ENCODE measurements around the gene FBXL14.

DNA sequence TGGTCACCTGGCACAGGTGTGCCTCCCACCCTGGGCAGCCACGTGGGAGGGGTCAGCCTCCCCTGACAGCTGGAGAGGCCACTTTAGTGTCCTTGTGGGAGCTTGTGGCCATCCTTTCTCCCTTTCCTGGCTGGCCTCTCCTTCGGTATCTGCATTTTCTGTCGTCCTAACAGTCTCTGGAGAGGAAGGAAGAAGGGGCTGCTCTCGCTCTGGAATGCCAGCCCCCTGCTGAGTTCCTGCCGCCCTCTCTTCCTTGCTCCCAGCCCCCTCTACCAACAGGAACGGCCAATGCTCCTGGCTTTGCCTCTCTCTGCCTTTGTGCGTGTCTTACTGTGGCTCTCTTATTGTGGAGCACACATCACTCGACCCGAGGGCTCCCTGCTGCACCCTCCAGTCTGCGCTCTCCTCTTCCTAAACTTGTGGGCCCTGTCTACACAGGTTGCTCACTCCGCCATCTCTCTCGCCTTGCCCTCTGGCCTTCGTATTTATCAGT lies 70.8 kb downstream of the FBXL14 start:
- TF ChIP-seq POLR2A (IDR thresholded peaks at IDR 0.05; ENCODE audit: low read length): no peak
- no peak for TF ChIP-seq GATA1 (IDR thresholded peaks at IDR 0.05; ENCODE audit: low read depth, low read length)
